DMS153 treated with DMSO at 0.1 percent for 48 hours (cell line): ENCODE data around the gene KLK3.

Experiments used
- DNase-seq: peaks from one replicate; lab custom pipeline; 2025; ENCODE audit not compliant: unreplicated experiment; lab: John Stamatoyannopoulos, UW

Gene KLK3

GRCh38 chr19:50896591-50897190, 42.0 kb downstream of the KLK3 start:
- DNase-seq, result peak; percentile 29

GRCh38 chr19:50897191-50897607, 42.5 kb downstream of the KLK3 start:
- DNase-seq, result no peak

GRCh38 chr19:50897612-50898011, 42.9 kb downstream of the KLK3 start:
- DNase-seq, result no peak

- DNase-seq, result no peak
These were observed 43.3 kb downstream of the KLK3 start for GRCh38 chr19:50898018-50898417.

- DNase-seq, result no peak
These were observed 44.9 kb downstream of the KLK3 start for GRCh38 chr19:50899569-50899968.

- no peak for DNase-seq
These were observed 47.9 kb downstream of the KLK3 start for GRCh38 chr19:50902640-50903039.

- DNase-seq, result no peak
These were observed 51.5 kb downstream of the KLK3 start for GRCh38 chr19:50906217-50906616.

GRCh38 chr19:50908336-50908735, 53.6 kb downstream of the KLK3 start:
- no peak for DNase-seq

- DNase-seq, result peak; percentile 43
These were observed 54.7 kb downstream of the KLK3 start for GRCh38 chr19:50909240-50910070.
